CD4-positive, alpha-beta T cell treated with Interleukin-6 at 100 ng/mL for 8 hours (primary cell): ENCODE data around the gene GCN1.
A peak's percentile ranks its signal among the peaks of the same experiment; 100 is the strongest.

Source experiments
- DNase-seq: peaks from one replicate; pipeline ENCODE4 v3.0.0-alpha.2; 2020; ENCODE audit warnings: mixed read lengths, low spot score

Gene GCN1

GRCh38 chr12:120091371-120092090, 103.0 kb downstream of the GCN1 start:
- DNase-seq, result no peak

GRCh38 chr12:120090626-120091295, 103.8 kb downstream of the GCN1 start:
- DNase-seq, result no peak

- no peak for DNase-seq
Measured at GRCh38 chr12:120090206-120090605, 104.3 kb downstream of the GCN1 start.

DNA sequence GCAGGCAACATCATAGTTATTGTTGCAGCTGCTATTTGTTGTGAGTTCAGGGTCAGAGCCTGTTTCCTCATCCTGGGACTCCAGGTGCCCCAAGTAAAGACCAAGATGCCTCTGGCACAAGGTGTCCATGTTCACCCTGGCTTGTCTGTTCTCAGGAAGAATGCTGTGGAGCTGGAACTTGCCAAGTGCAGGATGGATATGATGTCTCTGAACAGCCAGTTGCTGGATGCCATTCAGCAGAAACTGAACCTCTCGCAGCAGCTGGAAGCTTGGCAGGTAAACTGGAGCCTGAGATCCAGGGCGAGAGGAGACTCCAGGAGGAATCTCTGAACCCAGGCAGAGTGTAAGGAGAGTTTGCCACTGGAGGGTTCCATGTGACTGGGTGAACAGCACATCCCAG, 104.7 kb downstream of the GCN1 start:
- DNase-seq, result no peak

DNA sequence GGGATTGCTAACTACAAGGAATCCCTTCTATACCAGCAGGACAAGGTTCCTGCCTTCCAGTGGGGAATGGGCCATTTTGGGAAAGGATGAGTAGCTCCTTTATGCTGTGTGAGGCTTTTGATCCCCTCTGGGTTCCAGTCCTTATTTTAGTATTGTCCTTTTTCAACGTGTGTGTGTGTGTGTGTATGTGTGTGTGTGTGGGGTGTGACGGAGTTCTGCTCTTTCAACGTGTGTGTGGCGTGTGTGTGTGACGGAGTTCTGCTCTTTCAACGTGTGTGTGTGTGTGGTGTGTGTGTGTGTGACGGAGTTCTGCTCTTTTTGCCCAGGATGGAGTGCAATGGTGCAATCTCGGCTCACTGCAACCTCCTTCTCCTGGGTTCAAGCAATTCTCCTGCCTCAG, 105.4 kb downstream of the GCN1 start:
- DNase-seq, result no peak

GRCh38 chr12:120086801-120087621, 107.5 kb downstream of the GCN1 start:
- DNase-seq, result peak; percentile 100

- no peak for DNase-seq
Measured at GRCh38 chr12:120085920-120086645, 108.4 kb downstream of the GCN1 start.

GRCh38 chr12:120081641-120082040, 112.9 kb downstream of the GCN1 start:
- no peak for DNase-seq

- no peak for DNase-seq
Measured at GRCh38 chr12:120079411-120080400, 114.8 kb downstream of the GCN1 start.

DNA sequence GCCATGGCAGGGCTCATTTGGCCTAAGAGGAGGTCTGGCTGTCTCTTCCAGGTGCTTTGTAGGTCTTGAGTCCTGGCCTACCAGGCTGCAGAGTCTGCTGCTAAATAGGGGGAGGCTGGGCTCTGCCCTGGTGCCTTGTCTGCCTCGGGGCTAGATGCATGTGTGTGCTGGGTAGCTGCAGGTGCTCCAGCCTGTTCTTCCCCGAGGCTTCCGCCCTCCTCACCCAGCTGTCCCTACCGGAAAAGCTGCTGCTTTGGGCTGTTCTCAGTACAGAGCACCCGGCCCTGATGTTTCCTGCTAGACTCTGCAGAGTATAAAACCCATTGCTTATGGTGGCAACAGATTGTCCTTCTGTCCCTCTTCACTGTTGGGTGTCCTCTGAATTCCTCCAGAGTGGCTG, 115.6 kb downstream of the GCN1 start:
- peak; percentile 30 for DNase-seq

DNA sequence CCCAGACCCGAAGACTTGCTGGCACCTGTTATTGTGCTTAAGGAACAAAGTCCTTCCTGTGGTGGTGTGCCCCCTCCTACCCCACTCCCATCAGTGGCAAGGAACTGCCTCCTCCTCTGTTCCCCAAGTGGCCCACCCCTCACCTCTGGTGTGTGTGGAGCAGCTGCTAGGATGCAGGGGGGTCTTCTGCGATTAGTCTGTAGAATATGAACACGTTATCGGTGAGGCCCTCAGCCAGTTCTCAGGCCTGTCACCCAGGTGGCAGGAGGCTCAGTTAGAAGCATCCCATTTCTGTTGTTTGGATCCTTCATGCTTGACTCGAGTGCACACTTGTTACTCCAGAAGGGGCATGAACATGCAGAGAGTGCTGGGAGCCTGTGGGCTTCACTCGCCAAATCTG, 117.3 kb downstream of the GCN1 start:
- DNase-seq, result no peak
